GM12878 (cell line): ENCODE results near the gene NFKBIZ.

Experiments used
- CHD2 ChIP-seq: IDR thresholded peaks from 2 replicates; pipeline ENCODE4 v1.6.1; 2011; ENCODE audit warnings: low read depth, low read length, improper control_type of control experiment, borderline replicate concordance
- CTCF ChIP-seq, 3 experiments: IDR thresholded peaks in 2 of 3; conservative IDR thresholded peaks in 1 of 3; 2 replicates each; pipeline ENCODE4 v1.5.1; 2011; ENCODE audit warnings: low read depth in 3 of 3, low read length in 3 of 3, mild to moderate bottlenecking in 3 of 3, control low read depth in 2 of 3, moderate library complexity in 2 of 3, inconsistent platforms in 1 of 3, mixed read lengths in 1 of 3; ENCODE audit not compliant: control insufficient read depth in 2 of 3, insufficient read depth in 1 of 3; ENCODE audit errors: extremely low read depth in 1 of 3
- RAD21 ChIP-seq: IDR thresholded peaks from 2 replicates; pipeline ENCODE4 v1.6.1; 2011; ENCODE audit warnings: mild to moderate bottlenecking, low read depth, low read length, moderate library complexity; ENCODE audit not compliant: insufficient read depth
- TAF1 ChIP-seq: IDR thresholded peaks from 2 replicates; pipeline ENCODE4 v1.6.1; 2011; ENCODE audit warnings: mild to moderate bottlenecking, low read depth, low read length, borderline replicate concordance

- no peak for TF ChIP-seq CHD2
- TF ChIP-seq CTCF (IDR thresholded peaks at IDR 0.05 in 2 of 3, conservative IDR thresholded peaks at IDR 0.05 in 1 of 3; ENCODE audit: control insufficient read depth in 2 of 3, extremely low read depth in 1 of 3, insufficient read depth in 1 of 3, low read depth in 3 of 3, low read length in 3 of 3), result no peak
- no peak for TF ChIP-seq RAD21
- TF ChIP-seq TAF1, result no peak
These were observed 48.1 kb upstream of the NFKBIZ start for GRCh38 chr3:101801174-101801573.
